Liver (tissue), 9 donors: ENCODE measurements around the gene SPI1. TPM values are rescaled to one million over a fixed set of nuclear protein-coding genes. Genes with fewer than 3 reads are reported as not detected.

Experiments
- DNase-seq: peaks from one replicate; pipeline ENCODE4 v3.0.0-alpha.2; 2017; ENCODE audit warnings: low spot score
- H3K27ac ChIP-seq, 2 donors: one replicate each; pipeline ENCODE4 v1.7.0; 2013; ENCODE audit warnings: inconsistent platforms in 2 of 2, low read length in 2 of 2, control low read depth in 1 of 2, low read depth in 1 of 2, mild to moderate bottlenecking in 1 of 2
- H3K27me3 ChIP-seq, 4 donors: one replicate each; pipeline versions ENCODE4 v1.6.1 to v1.7.0; 2013; ENCODE audit warnings: low read length in 3 of 4, inconsistent platforms in 1 of 4, mild to moderate bottlenecking in 1 of 4, moderate library complexity in 1 of 4; ENCODE audit not compliant: control insufficient read depth in 4 of 4, insufficient read depth in 4 of 4
- H3K36me3 ChIP-seq, 4 donors: one replicate each; pipeline versions ENCODE4 v1.6.1 to v1.7.0; 2013; ENCODE audit warnings: low read length in 3 of 4, mild to moderate bottlenecking in 3 of 4, low read depth in 1 of 4, moderate library complexity in 1 of 4; ENCODE audit not compliant: control insufficient read depth in 4 of 4, insufficient read depth in 3 of 4
- H3K4me1 ChIP-seq, 4 donors: one replicate each; pipeline versions ENCODE4 v1.6.1 to v1.7.0; 2013; ENCODE audit warnings: low read length in 3 of 4, mild to moderate bottlenecking in 3 of 4, moderate library complexity in 1 of 4; ENCODE audit not compliant: control insufficient read depth in 4 of 4, insufficient read depth in 4 of 4
- H3K4me3 ChIP-seq, 3 donors: one replicate each; pipeline versions ENCODE4 v1.6.1 to v1.7.0; 2013; ENCODE audit warnings: low read length in 3 of 3, control low read depth in 1 of 3, low read depth in 1 of 3, mild to moderate bottlenecking in 1 of 3
- H3K9ac ChIP-seq, 2 donors: one replicate each; pipeline ENCODE4 v1.7.0; 2013; ENCODE audit warnings: low read length in 2 of 2, mild to moderate bottlenecking in 2 of 2, moderate library complexity in 2 of 2, control low read depth in 1 of 2, low read depth in 1 of 2
- H3K9me3 ChIP-seq, 4 donors: one replicate each; pipeline versions ENCODE4 v1.6.1 to v1.7.0; 2013; ENCODE audit warnings: low read length in 3 of 4; ENCODE audit not compliant: control insufficient read depth in 4 of 4
- ATF3 ChIP-seq: IDR thresholded peaks from 2 replicates; pipeline ENCODE4 v1.6.1; 2016; ENCODE audit warnings: antibody characterized with exemption
- CTCF ChIP-seq: fragments of 150-350 bp; IDR thresholded peaks from 2 replicates; pipeline ENCODE4 v1.5.1; 2017; ENCODE audit warnings: improper control_type of control experiment, low read depth, low read length; ENCODE audit not compliant: missing input control
- EGR1 ChIP-seq, 2 donors: IDR thresholded peaks; 2 replicates each; pipeline ENCODE4 v1.6.1; 2016 to 2018; ENCODE audit warnings: antibody characterized with exemption in 2 of 2, low read depth in 2 of 2
- FOXA1 ChIP-seq: IDR thresholded peaks from 2 replicates; pipeline ENCODE4 v1.6.1; 2016; ENCODE audit warnings: antibody characterized with exemption
- FOXA2 ChIP-seq: IDR thresholded peaks from 2 replicates; pipeline ENCODE4 v1.6.1; 2016; ENCODE audit warnings: antibody characterized with exemption
- GABPA ChIP-seq, 2 donors: IDR thresholded peaks in 1 of 2; conservative IDR thresholded peaks in 1 of 2; 2 replicates each; pipeline ENCODE4 v1.6.1; 2016; ENCODE audit warnings: antibody characterized with exemption in 2 of 2, mild to moderate bottlenecking in 1 of 2, moderate library complexity in 1 of 2
- HNF4A ChIP-seq, 2 donors: conservative IDR thresholded peaks; 2 replicates each; pipeline ENCODE4 v1.6.1; 2016; ENCODE audit warnings: antibody characterized with exemption in 2 of 2, mild to moderate bottlenecking in 2 of 2
- HNF4G ChIP-seq: IDR thresholded peaks from 2 replicates; pipeline ENCODE4 v1.6.1; 2016; ENCODE audit warnings: antibody characterized with exemption
- JUND ChIP-seq, 2 donors: IDR thresholded peaks; 2 replicates each; pipeline ENCODE4 v1.6.1; 2016; ENCODE audit warnings: antibody characterized with exemption in 2 of 2
- MAX ChIP-seq: IDR thresholded peaks from 2 replicates; pipeline ENCODE4 v1.6.1; 2016; ENCODE audit warnings: antibody characterized with exemption
- NR2F2 ChIP-seq: IDR thresholded peaks from 2 replicates; pipeline ENCODE4 v1.6.1; 2016; ENCODE audit warnings: antibody characterized with exemption
- RAD21 ChIP-seq, 2 donors: IDR thresholded peaks; 2 replicates each; pipeline ENCODE4 v1.6.1; 2016; ENCODE audit warnings: antibody characterized with exemption in 2 of 2, mild to moderate bottlenecking in 2 of 2
- REST ChIP-seq: IDR thresholded peaks from 2 replicates; pipeline ENCODE4 v1.6.1; 2016; ENCODE audit warnings: antibody characterized with exemption, mild to moderate bottlenecking
- RXRA ChIP-seq, 2 donors: IDR thresholded peaks; 2 replicates each; pipeline ENCODE4 v1.6.1; 2017 to 2018; ENCODE audit warnings: antibody characterized with exemption in 2 of 2, mild to moderate bottlenecking in 1 of 2
- SP1 ChIP-seq: IDR thresholded peaks from 2 replicates; pipeline ENCODE4 v1.6.1; 2018; ENCODE audit warnings: antibody characterized with exemption, mild to moderate bottlenecking
- TAF1 ChIP-seq: conservative IDR thresholded peaks from 2 replicates; pipeline ENCODE4 v1.6.1; 2016; ENCODE audit warnings: antibody characterized with exemption, mild to moderate bottlenecking
- YY1 ChIP-seq: IDR thresholded peaks from 2 replicates; pipeline ENCODE4 v1.6.1; 2016; ENCODE audit warnings: antibody characterized with exemption, mild to moderate bottlenecking
- WGBS: extraction: QIAGEN DNeasy Blood & Tissue Kit; methylation state at CpG from one replicate; pipeline ENCODE4 v1.1.7; 2013; 5-methylcytosine and 5-hydroxymethylcytosine counted together
- polyA plus RNA-seq, 2 donors: library from polyadenylated mRNA; stranded (reverse) in 1 of 2; unstranded in 1 of 2; fragments of 200-250 nt in 1 of 2; fragments of >200 nt in 1 of 2; fragmentation: Nextera tagmentation in 1 of 2; extraction: Ambion mirVana in 1 of 2; gene quantifications; one replicate each; pipeline versions ENCODE4 v1.2.1 to v1.2.3, GENCODE V29; 2013 to 2015
- total RNA-seq, 2 donors: library from RNA; depleted of rRNA; stranded (reverse); fragments of >200 nt; gene quantifications; one replicate each; pipeline ENCODE4 v1.2.3, GENCODE V29; 2014
- donor health status: healthy.
- donor health status: healthy.
- donor health status: healthy.
- donor health status: healthy.
- donor health status: healthy.

The SPI1 gene
- total and polyA plus RNA-seq, 4 donors, result 2.3 to 14.4 (median 13.3) TPM

- Histone ChIP-seq H3K9me3 (no peaks in the 10 kb centered on the region), H3K27me3 (no peaks in the 10 kb centered on the region), H3K36me3 (no peaks in the 10 kb centered on the region), H3K27ac (no peak overlapping the region), H3K9ac (no peak overlapping the region), H3K4me3 (no peak overlapping the region), H3K4me1 (no peaks in the 10 kb centered on the region)
- DNase-seq, result no peak
- 92% methylated on average over 18 of the region's 18 CpGs for WGBS
- no peak for TF ChIP-seq JUND (IDR thresholded peaks at IDR 0.05)
- no peak for TF ChIP-seq EGR1 (IDR thresholded peaks at IDR 0.05; ENCODE audit: low read depth in 2 of 2)
- TF ChIP-seq MAX, result no peak
- TF ChIP-seq SP1, result no peak
These were observed 32.3 kb downstream of the SPI1 start for GRCh38 chr11:47345890-47346563.

GRCh38 chr11:47342854-47343253, 35.5 kb downstream of the SPI1 start:
- Histone ChIP-seq H3K36me3 (no peaks in the 10 kb centered on the region), H3K4me3 (no peak overlapping the region), H3K9me3 (no peaks in the 10 kb centered on the region), H3K27ac (no peak overlapping the region), H3K9ac (no peak overlapping the region), H3K4me1 (no peaks in the 10 kb centered on the region), H3K27me3 (no peaks in the 10 kb centered on the region)
- TF ChIP-seq SP1 (no peak), EGR1 (IDR thresholded peaks at IDR 0.05; ENCODE audit: low read depth in 2 of 2) (no peak), ATF3 (no peak), FOXA1 (no peak), RAD21 (IDR thresholded peaks at IDR 0.05) (no peak), TAF1 (no peak), HNF4G (no peak), YY1 (no peak), REST (no peak), GABPA (IDR thresholded peaks at IDR 0.05 in 1 of 2, conservative IDR thresholded peaks at IDR 0.05 in 1 of 2) (no peak), JUND (IDR thresholded peaks at IDR 0.05) (no peak), HNF4A (conservative IDR thresholded peaks at IDR 0.05) (no peak), FOXA2 (no peak), RXRA (IDR thresholded peaks at IDR 0.05) (no peak), NR2F2 (no peak), CTCF (no peak)
- no peak for DNase-seq
- WGBS, result 97% methylated on average over 15 of the region's 15 CpGs
